IPS-18a (cell line): ENCODE data around the gene TEX29.

Experiments
- H3K27ac ChIP-seq: one replicate; pipeline ENCODE4 v1.5.1; 2013; ENCODE audit warnings: low read length
- H3K27me3 ChIP-seq: one replicate; pipeline ENCODE4 v1.6.1; 2013; ENCODE audit warnings: mild to moderate bottlenecking, low read length; ENCODE audit not compliant: control insufficient read depth, insufficient read depth
- H3K36me3 ChIP-seq: one replicate; pipeline ENCODE4 v1.6.1; 2013; ENCODE audit warnings: low read depth, low read length; ENCODE audit not compliant: control insufficient read depth
- H3K4me1 ChIP-seq: one replicate; pipeline ENCODE4 v1.6.1; 2013; ENCODE audit warnings: low read depth, low read length; ENCODE audit not compliant: control insufficient read depth
- H3K4me3 ChIP-seq: one replicate; pipeline ENCODE4 v1.5.1; 2013; ENCODE audit warnings: low read length
- H3K9ac ChIP-seq: one replicate; pipeline ENCODE4 v1.6.1; 2013; ENCODE audit warnings: mild to moderate bottlenecking, low read length, moderate library complexity
- H3K9me3 ChIP-seq: one replicate; pipeline ENCODE4 v1.6.1; 2013; ENCODE audit warnings: low read depth, low read length; ENCODE audit not compliant: control insufficient read depth

TEX29 gene

DNA sequence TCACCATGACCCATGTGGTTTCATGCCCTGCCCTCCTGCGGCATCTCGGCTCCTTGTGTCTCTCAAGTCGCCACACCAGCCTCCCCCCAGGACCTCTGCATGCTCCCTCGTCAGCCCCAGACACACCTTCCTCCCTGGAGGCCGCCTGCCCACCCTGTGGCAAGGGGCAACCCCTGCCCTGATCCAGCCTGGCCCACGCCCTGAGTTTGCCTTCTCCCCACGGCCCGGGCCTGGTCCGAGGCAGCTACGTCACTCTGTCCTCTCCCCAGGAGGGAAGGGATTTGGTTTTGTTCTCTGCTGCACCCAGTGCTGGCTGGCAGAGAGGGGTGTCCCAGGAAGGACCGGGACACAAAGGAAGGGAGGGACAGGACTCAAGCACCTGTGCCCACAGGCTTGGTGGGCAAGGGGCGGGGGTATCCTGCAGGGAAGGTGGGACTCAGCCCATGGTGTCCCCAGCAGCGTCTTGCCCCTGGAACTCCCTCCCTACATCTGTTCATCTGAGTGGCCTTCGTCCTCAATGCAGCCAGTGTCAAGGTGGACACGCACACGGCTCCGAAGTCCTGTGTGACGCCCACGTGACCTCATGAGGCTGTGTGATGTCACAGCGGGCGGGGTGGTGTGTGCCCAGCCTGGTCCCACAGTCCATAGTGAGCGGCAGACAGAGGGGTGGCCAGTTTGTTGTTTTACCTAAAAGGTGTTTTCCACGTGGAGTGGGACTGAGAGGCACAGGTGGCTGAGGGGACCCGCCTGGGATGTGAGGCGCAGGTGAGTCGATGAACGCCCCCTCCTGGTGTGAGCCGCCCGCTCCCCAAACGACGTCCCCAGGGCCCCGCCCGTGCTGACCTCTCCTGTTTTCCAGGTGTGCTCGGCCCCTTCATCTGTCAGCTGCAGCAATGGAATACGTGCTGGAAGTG is at the start of gene TEX29:
TSS of gene TEX29 (plus strand) at position 645 of the 914 bp plus-strand sequence. CDS start at position 894, 249 bp downstream.
- Histone ChIP-seq H3K27ac (no peak within 1 kb of the TSS), H3K27me3 (no peaks in the 10 kb centered on the region), H3K4me1 (no peaks in the 10 kb centered on the region), H3K9me3 (no peaks in the 10 kb centered on the region), H3K9ac (no peak within 1 kb of the TSS), H3K36me3 (no peaks in the 10 kb centered on the region), H3K4me3 (no peak within 1 kb of the TSS)

DNA sequence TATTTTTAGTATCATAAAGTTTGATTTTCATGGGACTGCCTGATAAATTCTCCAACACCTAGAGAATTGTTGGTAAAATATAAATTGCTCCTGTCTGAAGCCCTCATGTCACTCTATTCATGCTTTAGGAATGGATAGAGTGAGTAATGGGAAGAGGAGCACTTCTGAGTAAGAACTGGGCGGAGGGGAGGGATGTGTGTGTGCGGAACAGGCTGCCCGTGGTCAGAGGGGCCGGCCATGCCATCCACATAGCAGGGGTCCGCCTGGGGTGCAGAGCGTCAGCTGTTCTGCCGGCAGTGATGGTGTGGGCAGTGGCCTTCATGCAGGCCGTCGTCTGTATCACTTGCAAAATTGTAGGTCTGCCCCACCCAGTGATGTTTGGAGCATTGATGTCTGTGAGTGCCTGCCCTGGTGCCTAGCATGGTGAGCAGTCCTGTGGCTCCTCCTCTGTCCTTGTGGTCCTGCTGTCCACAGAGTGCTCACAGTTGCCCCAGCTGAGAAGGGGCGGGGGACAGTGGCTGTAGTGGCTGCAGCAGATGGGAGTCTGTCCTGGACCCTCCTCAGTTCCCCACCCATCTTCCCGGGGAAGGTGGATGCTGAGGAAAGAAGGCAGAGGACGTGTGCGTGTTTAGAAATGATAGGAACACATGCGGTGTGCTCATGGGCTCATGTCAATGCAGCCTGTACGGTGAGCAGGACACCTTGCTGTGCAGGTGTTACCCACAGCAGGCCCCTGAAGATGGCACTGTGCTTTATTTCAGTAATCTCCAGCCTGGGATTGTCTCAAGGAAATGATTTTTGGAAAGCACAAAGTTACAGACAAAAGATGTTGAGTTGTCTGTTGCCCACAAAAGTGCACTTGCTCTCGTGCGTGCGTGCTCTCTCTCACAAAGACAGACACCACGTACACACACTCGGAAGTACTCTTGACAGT is 49.4 kb upstream of the TEX29 start:
- Histone ChIP-seq H3K27me3 (no peaks in the 10 kb centered on the region), H3K4me1 (no peaks in the 10 kb centered on the region), H3K4me3 (no peak overlapping the region), H3K27ac (no peak overlapping the region), H3K36me3 (peaks cover 24% of the 10 kb centered on the region), H3K9me3 (no peaks in the 10 kb centered on the region), H3K9ac (no peak overlapping the region)

DNA sequence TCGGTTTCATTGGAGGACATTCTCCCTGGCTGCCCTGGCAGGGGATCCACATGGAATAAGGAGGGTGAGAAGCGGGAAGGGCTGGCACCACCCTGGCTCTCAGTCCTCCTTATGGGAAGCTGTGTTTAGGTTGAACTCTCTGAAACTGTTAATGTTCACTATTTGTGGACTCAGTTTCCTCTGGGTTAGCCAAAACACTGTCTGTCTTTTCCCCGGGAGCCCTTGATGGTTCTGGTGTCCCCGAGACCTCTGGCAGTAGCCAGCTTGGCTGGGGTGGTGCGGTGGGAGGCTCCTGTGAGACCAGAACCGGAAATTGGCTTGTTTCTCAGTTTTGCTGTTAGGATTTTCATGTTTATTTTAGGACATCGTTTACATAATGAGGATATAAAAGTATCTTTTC is 48.3 kb upstream of the TEX29 start:
- Histone ChIP-seq H3K27ac (no peak overlapping the region), H3K9ac (no peak overlapping the region), H3K9me3 (no peaks in the 10 kb centered on the region), H3K36me3 (peaks cover 30% of the 10 kb centered on the region), H3K4me3 (no peak overlapping the region), H3K27me3 (no peaks in the 10 kb centered on the region), H3K4me1 (no peaks in the 10 kb centered on the region)

DNA sequence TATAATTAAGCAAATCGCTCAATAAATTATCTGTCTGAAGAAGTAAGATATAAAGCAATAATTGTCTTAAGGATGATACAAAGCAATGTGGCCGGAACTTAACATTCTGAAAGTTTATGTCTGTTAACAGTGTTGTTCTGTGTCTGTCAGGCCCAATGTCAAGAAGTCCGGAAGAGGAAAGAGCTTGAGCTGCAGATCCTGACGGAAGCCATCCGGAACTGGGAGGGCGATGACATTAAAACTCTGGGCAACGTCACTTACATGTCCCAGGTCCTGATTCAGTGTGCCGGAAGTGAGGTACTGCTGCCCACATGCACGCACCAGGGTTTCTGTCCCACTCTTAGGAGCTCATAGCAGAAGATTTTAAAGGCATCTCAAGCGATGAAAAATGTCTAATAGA is 45.1 kb upstream of the TEX29 start:
- Histone ChIP-seq H3K27ac (no peak overlapping the region), H3K27me3 (no peaks in the 10 kb centered on the region), H3K4me1 (no peaks in the 10 kb centered on the region), H3K9me3 (no peaks in the 10 kb centered on the region), H3K9ac (no peak overlapping the region), H3K4me3 (no peak overlapping the region), H3K36me3 (peaks cover 37% of the 10 kb centered on the region)

DNA sequence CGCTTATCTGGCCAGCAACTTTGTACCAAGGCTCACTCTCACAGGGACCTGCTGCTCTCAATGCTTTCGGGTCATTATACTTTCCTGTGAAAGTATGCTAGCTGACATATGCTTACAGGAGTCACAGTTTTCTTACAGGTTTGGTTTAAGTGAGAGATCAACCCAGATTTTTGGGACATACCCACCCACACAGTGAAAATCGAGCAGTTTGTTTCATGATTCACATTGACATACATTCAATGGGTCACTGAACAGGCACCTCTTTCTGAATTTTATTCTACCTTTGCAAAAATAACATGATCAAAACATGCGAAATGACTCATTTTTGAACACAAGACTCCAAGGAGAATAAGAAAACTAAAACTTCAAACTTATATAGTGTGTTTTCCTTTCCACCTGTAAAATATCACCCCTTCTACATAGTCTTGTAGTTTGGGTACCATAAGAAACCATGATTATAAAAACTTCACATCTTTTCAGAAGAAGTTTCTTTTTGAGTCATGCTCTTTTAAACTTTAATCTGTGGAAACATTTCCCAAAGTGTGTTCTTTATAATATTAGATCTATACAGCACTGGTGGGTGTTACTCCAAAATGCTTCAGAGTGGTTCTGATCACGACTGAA is 44.3 kb upstream of the TEX29 start:
- Histone ChIP-seq H3K27me3 (no peaks in the 10 kb centered on the region), H3K27ac (no peak overlapping the region), H3K36me3 (peaks cover 43% of the 10 kb centered on the region), H3K4me1 (no peaks in the 10 kb centered on the region), H3K4me3 (no peak overlapping the region), H3K9ac (no peak overlapping the region), H3K9me3 (no peaks in the 10 kb centered on the region)

DNA sequence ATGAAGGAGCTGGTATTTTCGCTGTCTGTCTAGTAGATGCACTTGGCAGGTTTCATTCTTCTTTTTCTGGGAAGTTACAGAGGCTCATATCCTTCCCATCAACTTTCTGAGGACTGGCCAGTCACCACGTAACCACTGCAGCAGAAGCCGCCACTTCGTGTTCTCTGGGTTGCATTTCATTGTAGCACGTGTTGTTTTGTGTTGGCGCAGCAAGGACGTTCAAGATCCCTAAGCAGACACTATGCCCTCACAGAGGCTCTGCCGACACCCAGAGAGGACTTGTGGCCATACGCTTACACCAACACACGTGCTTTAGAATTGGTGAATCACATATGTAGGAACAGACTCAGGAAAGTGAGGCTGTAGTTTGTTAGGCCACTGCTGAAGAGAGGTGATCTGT is 42.2 kb upstream of the TEX29 start:
- H3K4me3 ChIP-seq: no peak overlapping the region
- H3K4me1 ChIP-seq: no peaks in the 10 kb centered on the region
- H3K27ac ChIP-seq: no peak overlapping the region
- H3K36me3 ChIP-seq: peaks cover 62% of the 10 kb centered on the region
- H3K9me3 ChIP-seq: no peaks in the 10 kb centered on the region
- no peak overlapping the region for H3K9ac ChIP-seq
- H3K27me3 ChIP-seq: no peaks in the 10 kb centered on the region

DNA sequence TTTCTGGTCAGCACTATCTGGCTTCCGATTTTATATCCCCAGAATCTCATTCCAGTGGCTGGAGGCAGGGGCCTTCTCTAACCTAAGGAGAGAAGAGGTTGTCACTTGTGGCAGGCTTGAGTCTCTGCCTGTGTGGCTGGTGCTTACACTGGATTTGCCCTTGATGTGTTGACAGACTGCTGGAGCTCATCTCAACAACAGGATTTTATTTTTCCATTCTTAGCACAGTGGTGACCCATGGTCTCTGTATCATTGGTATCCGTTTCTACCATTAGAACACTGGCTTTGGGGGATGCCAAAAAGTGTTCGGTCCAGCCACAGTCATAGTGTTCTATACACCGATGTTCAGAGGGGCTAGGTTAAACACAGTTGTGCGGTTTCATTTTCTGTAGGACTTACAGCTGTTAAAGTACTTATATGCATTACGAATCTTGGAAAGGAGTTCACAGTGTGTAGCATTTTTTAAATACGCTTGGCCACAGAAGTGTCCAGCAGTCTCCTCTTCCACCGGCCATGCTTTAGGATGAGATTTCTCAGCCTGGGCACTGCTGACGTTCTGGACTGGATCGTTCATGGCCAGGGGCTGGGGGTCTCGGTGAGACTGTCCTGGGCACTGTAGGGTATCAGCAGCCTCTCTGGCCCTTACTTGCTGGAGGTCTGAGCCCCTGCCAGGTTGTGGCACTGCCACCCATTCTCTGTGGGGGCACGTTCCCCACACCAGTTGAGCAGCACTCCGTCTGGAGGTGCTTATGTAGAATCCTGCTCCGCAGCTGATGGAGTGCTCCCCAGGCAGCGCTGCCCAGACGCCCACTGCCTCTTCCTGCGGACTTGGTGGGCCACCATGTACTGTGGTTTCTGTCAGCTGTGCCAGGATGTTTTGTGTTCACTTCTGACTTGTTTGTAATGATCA is 41.4 kb upstream of the TEX29 start:
- H3K9ac ChIP-seq: no peak overlapping the region
- H3K27ac ChIP-seq: no peak overlapping the region
- no peak overlapping the region for H3K4me3 ChIP-seq
- peaks cover 69% of the 10 kb centered on the region for H3K36me3 ChIP-seq
- H3K27me3 ChIP-seq: no peaks in the 10 kb centered on the region
- H3K4me1 ChIP-seq: no peaks in the 10 kb centered on the region
- H3K9me3 ChIP-seq: no peaks in the 10 kb centered on the region

DNA sequence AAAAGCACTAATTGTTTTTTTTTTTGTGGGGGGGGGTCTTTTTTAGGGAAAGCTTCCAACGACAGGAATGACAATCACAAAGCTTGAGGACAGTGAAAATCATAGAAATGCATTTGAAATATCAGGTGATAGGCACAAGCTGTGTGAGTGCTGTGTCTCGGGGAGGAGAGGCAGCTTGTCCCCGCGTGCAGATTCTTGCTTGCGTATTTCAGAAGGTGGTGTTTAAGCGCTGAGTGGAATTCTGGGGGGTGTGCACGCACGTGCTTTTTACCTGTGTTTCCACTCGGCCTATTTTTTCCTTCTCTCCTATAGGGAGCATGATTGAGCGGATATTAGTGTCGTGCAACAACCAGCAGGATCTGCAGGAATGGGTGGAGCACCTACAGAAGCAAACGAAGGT is 40.2 kb upstream of the TEX29 start:
- H3K4me1 ChIP-seq: no peaks in the 10 kb centered on the region
- H3K36me3 ChIP-seq: peaks cover 69% of the 10 kb centered on the region
- no peak overlapping the region for H3K4me3 ChIP-seq
- no peaks in the 10 kb centered on the region for H3K9me3 ChIP-seq
- H3K27me3 ChIP-seq: no peaks in the 10 kb centered on the region
- no peak overlapping the region for H3K9ac ChIP-seq
- H3K27ac ChIP-seq: no peak overlapping the region

DNA sequence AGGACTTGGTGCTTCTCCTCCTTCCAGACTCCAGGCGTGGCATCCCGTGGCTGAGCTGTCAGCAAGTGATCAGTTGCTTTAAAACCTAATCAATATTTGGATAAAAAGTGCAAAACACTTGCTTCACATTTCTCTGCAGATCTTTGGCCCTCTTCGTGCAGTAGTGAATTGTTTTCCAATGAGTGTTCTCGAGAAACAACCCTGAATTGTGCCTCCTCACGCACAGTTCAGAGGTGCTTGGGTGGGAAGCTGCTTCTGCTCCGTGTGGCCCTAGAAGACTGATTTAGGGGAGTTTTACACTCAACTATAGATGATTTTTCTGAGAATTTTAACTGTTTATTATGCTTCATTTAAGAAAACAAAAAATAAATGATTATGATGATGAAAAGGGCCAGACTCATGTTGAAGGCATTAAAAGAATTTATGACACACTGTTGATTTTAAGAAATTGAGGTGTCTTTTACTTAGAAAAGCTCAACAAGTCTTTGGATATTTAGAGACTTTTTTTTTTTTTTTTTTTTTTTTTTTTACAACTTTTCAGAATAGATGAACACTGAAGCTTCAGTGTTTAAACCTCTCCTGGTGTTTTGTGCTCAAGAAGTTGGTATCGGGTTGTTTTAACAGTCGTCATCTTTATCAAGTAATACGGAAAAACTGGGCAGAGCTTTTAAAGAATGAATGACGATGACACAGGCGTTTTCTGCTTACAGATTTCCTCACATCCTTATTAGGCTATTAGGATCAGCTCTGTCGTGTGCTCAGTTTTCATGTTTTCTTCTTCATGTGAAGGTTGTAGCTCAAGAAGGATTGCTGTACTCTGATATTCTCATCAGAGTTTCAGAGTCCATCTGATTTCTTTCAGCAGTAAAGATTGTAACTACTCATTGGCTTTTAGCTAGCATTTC is 39.5 kb upstream of the TEX29 start:
- H3K9me3 ChIP-seq: no peaks in the 10 kb centered on the region
- no peaks in the 10 kb centered on the region for H3K4me1 ChIP-seq
- no peak overlapping the region for H3K4me3 ChIP-seq
- H3K27ac ChIP-seq: no peak overlapping the region
- no peak overlapping the region for H3K9ac ChIP-seq
- H3K36me3 ChIP-seq: peaks cover 63% of the 10 kb centered on the region
- H3K27me3 ChIP-seq: no peaks in the 10 kb centered on the region

DNA sequence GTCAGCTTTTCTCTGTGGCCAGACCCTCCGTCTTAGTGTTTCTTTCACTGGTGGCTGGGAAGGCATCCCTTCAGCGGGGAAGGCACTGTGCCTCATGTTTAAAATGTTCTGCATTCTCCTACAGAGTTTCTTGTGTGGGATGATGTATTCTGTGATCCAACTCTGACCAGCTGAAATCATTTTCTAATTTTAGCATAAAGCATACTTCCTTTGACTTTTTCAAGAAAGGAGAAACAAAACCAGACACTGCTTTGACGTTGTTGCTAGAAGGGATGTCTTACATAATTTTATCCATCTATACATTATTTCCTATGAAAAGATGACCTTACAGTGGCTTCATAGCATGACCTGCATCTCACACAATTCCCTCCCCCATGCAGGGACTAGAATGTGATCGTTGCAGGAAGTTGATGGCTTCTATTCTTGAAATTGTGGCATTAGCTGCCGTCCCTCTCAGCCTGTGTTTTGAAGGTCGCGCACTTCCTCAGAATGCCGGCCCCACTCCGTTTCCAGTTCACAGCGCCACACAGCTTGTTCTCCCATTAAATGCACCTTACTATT is 38.6 kb upstream of the TEX29 start:
- H3K9me3 ChIP-seq: no peaks in the 10 kb centered on the region
- H3K4me1 ChIP-seq: no peaks in the 10 kb centered on the region
- H3K27ac ChIP-seq: no peak overlapping the region
- H3K4me3 ChIP-seq: no peak overlapping the region
- H3K36me3 ChIP-seq: peaks cover 66% of the 10 kb centered on the region
- H3K27me3 ChIP-seq: no peaks in the 10 kb centered on the region
- H3K9ac ChIP-seq: no peak overlapping the region
